ENCODE data around the gene B2M. TPM values are rescaled to one million over a fixed set of nuclear protein-coding genes. Genes with fewer than 3 reads are reported as not detected.

Gene B2M
- 10,745 TPM for polyA plus RNA-seq (2012; ENCODE audit: missing spikeins)

- DNase-seq (ENCODE audit: insufficient read length) (peak; percentile 66), FAIRE-seq (peak; percentile 92)
- TF ChIP-seq POLR2A (IDR thresholded peaks at IDR 0.05; ENCODE audit: low read depth, low read length) (peak; percentile 100), TAF1 (IDR thresholded peaks at IDR 0.05; ENCODE audit: borderline replicate concordance, low read depth, low read length) (peak; percentile 97), POLR2AphosphoS5 (IDR thresholded peaks at IDR 0.05; ENCODE audit: low read depth, low read length) (peak; percentile 100)
Measured at GRCh38 chr15:44711096-44711742, at the start of gene B2M, which contains the start of gene PATL2. Gene B2M (plus strand): TSS chr15:44711517. CDS start chr15:44711547, 30 bp downstream. Gene PATL2 (minus strand): TSS chr15:44711323. CDS start chr15:44676490, 34,833 bp downstream.

- TF ChIP-seq TAF1 (IDR thresholded peaks at IDR 0.05; ENCODE audit: borderline replicate concordance, low read depth, low read length) (no peak), POLR2AphosphoS5 (IDR thresholded peaks at IDR 0.05; ENCODE audit: low read depth, low read length) (no peak), POLR2A (IDR thresholded peaks at IDR 0.05; ENCODE audit: low read depth, low read length) (no peak)
- FAIRE-seq (no peak), DNase-seq (ENCODE audit: insufficient read length) (no peak)
Measured at GRCh38 chr15:44661576-44661975, 49.7 kb upstream of the B2M start.

GRCh38 chr15:44662478-44663409, 48.6 kb upstream of the B2M start:
- DNase-seq (ENCODE audit: insufficient read length): peak; percentile 43
- TF ChIP-seq POLR2AphosphoS5 (IDR thresholded peaks at IDR 0.05; ENCODE audit: low read depth, low read length) (peak; percentile 77), TAF1 (IDR thresholded peaks at IDR 0.05; ENCODE audit: borderline replicate concordance, low read depth, low read length) (no peak; the same call in 1 of the 2 replicates), POLR2A (IDR thresholded peaks at IDR 0.05; ENCODE audit: low read depth, low read length) (peak; percentile 73; the same call in 1 of the 2 replicates)
- peak; percentile 56 for FAIRE-seq

- TF ChIP-seq POLR2AphosphoS5 (IDR thresholded peaks at IDR 0.05; ENCODE audit: low read depth, low read length) (peak; percentile 95), POLR2A (IDR thresholded peaks at IDR 0.05; ENCODE audit: low read depth, low read length) (peak; percentile 96), TAF1 (IDR thresholded peaks at IDR 0.05; ENCODE audit: borderline replicate concordance, low read depth, low read length) (peak; percentile 82)
- FAIRE-seq (peak; percentile 100), DNase-seq (ENCODE audit: insufficient read length) (peak; percentile 70)
Measured at GRCh38 chr15:44663410-44664308, 47.7 kb upstream of the B2M start, which contains the start of gene SPG11. Gene SPG11 (minus strand): TSS chr15:44663662. CDS start chr15:44663647, 15 bp downstream.

- DNase-seq (ENCODE audit: insufficient read length) (no peak), FAIRE-seq (peak; percentile 89)
Measured at GRCh38 chr15:44666210-44667038, 44.9 kb upstream of the B2M start.

GRCh38 chr15:44667039-44667360, 44.3 kb upstream of the B2M start:
- TF ChIP-seq POLR2AphosphoS5 (IDR thresholded peaks at IDR 0.05; ENCODE audit: low read depth, low read length): no peak
- TF ChIP-seq POLR2A (IDR thresholded peaks at IDR 0.05; ENCODE audit: low read depth, low read length): no peak
- no peak for FAIRE-seq
- no peak for DNase-seq (ENCODE audit: insufficient read length)

More at GRCh38 chr15:44666210-44667038, 44.9 kb upstream of the B2M start:
- TF ChIP-seq POLR2AphosphoS5 (IDR thresholded peaks at IDR 0.05; ENCODE audit: low read depth, low read length) (no peak), POLR2A (IDR thresholded peaks at IDR 0.05; ENCODE audit: low read depth, low read length) (no peak)

- TF ChIP-seq POLR2AphosphoS5 (IDR thresholded peaks at IDR 0.05; ENCODE audit: low read depth, low read length) (no peak), TAF1 (IDR thresholded peaks at IDR 0.05; ENCODE audit: borderline replicate concordance, low read depth, low read length) (no peak), POLR2A (IDR thresholded peaks at IDR 0.05; ENCODE audit: low read depth, low read length) (no peak)
- FAIRE-seq: no peak
- no peak for DNase-seq (ENCODE audit: insufficient read length)
Measured at GRCh38 chr15:44668921-44669320, 42.4 kb upstream of the B2M start.

GRCh38 chr15:44670087-44670950, 41.0 kb upstream of the B2M start:
- TF ChIP-seq POLR2AphosphoS5 (IDR thresholded peaks at IDR 0.05; ENCODE audit: low read depth, low read length): no peak
- TF ChIP-seq POLR2A (IDR thresholded peaks at IDR 0.05; ENCODE audit: low read depth, low read length): no peak
- no peak for TF ChIP-seq TAF1 (IDR thresholded peaks at IDR 0.05; ENCODE audit: borderline replicate concordance, low read depth, low read length)
- DNase-seq (ENCODE audit: insufficient read length) (no peak), FAIRE-seq (peak; percentile 86)

- TF ChIP-seq POLR2AphosphoS5 (IDR thresholded peaks at IDR 0.05; ENCODE audit: low read depth, low read length) (no peak), POLR2A (IDR thresholded peaks at IDR 0.05; ENCODE audit: low read depth, low read length) (no peak)
- DNase-seq (ENCODE audit: insufficient read length) (no peak), FAIRE-seq (no peak)
Measured at GRCh38 chr15:44673639-44674038, 37.7 kb upstream of the B2M start.

Data from GM12892 (cell line).